Ramos (cell line): ENCODE results near the gene ZNF182.
"Not testable (repeated sequence)": the region's sequence is repeated elsewhere in the genome, so short reads cannot be mapped to it uniquely, and the experiment has no call there.

Source experiments
- in situ Hi-C: fragments of 300-500 bp; cut with MboI; formaldehyde crosslinking; loops from one replicate; pipeline ENCODE4 v1.14.3; 2022; ENCODE audit warnings: low sequenced_read_pairs; ENCODE audit not compliant: unreplicated experiment

ZNF182 gene

GRCh38 chrX:48003367-48003757 is 427 bp downstream of the ZNF182 start:
- in situ Hi-C loops = no loop called here

- in situ Hi-C loops = no loop called here
These were observed 860 bp downstream of the ZNF182 start for GRCh38 chrX:48002929-48003328.

GRCh38 chrX:48002319-48002718 is 1.5 kb downstream of the ZNF182 start:
- in situ Hi-C loops = no loop called here

GRCh38 chrX:48001260-48001659 is 2.5 kb downstream of the ZNF182 start:
- in situ Hi-C loops = no loop called here

- in situ Hi-C loops = no loop called here
These were observed 11.1 kb downstream of the ZNF182 start for GRCh38 chrX:47992669-47993068.

GRCh38 chrX:47992095-47992380 is 11.8 kb downstream of the ZNF182 start:
- in situ Hi-C loops = no loop called here

- in situ Hi-C loops = no loop called here
These were observed 12.3 kb downstream of the ZNF182 start for GRCh38 chrX:47991263-47992094.

- in situ Hi-C loops = no loop called here
These were observed 27.3 kb downstream of the ZNF182 start for GRCh38 chrX:47976254-47977151.

GRCh38 chrX:47973235-47973634 is 30.6 kb downstream of the ZNF182 start:
- in situ Hi-C loops = no loop called here

GRCh38 chrX:47965526-47965925 is 38.3 kb downstream of the ZNF182 start:
- in situ Hi-C loops = not testable (repeated sequence)

GRCh38 chrX:47961830-47962229 is 42.0 kb downstream of the ZNF182 start:
- in situ Hi-C loops = not testable (repeated sequence)

GRCh38 chrX:47960406-47960805 is 43.4 kb downstream of the ZNF182 start:
- in situ Hi-C loops = no loop called here

- in situ Hi-C loops = no loop called here
These were observed 44.9 kb downstream of the ZNF182 start for GRCh38 chrX:47958761-47959342.

- in situ Hi-C loops = not testable (repeated sequence)
These were observed 45.6 kb downstream of the ZNF182 start for GRCh38 chrX:47958206-47958605.

GRCh38 chrX:47956016-47956415 is 47.8 kb downstream of the ZNF182 start:
- in situ Hi-C loops = no loop called here

GRCh38 chrX:47955295-47955694 is 48.5 kb downstream of the ZNF182 start:
- in situ Hi-C loops = not testable (repeated sequence)

GRCh38 chrX:47941423-47941822 is 62.4 kb downstream of the ZNF182 start:
- in situ Hi-C loops = no loop called here

GRCh38 chrX:47940448-47940847 is 63.3 kb downstream of the ZNF182 start:
- in situ Hi-C loops = no loop called here

GRCh38 chrX:47936940-47937317 is 66.9 kb downstream of the ZNF182 start:
- in situ Hi-C loops = no loop called here

- in situ Hi-C loops = no loop called here
These were observed 67.4 kb downstream of the ZNF182 start for GRCh38 chrX:47936224-47936939.

- in situ Hi-C loops = no loop called here
These were observed 69.8 kb downstream of the ZNF182 start for GRCh38 chrX:47933946-47934345.
